ENCODE results near the gene SYNE4.
A peak's percentile ranks its signal among the peaks of the same experiment; 100 is the strongest.

- TF ChIP-seq POLR2A (IDR thresholded peaks at IDR 0.05; ENCODE audit: extremely low read depth, insufficient read length) (no peak), CTCF (IDR thresholded peaks at IDR 0.05; ENCODE audit: low read depth, low read length) (no peak), MYC (IDR thresholded peaks at IDR 0.05; ENCODE audit: low read depth, low read length) (0 out of 2 replicates have a peak, but pooled peaks have one; percentile 53), MAX (IDR thresholded peaks at IDR 0.05; ENCODE audit: low read depth, low read length) (0 out of 2 replicates have a peak, but pooled peaks have one; percentile 36)
Measured at GRCh38 chr19:36014012-36014924, 5.7 kb upstream of the SYNE4 start, which contains the start of gene ALKBH6.

Measured in NB4 (cell line).